ENCODE measurements around the gene WDR86. TPM values are rescaled to one million over a fixed set of nuclear protein-coding genes. Genes with fewer than 3 reads are reported as not detected.

Gene WDR86
- polyA plus RNA-seq, 1 donor = 12.0 TPM

GRCh38 chr7:151426904-151427704, 17.3 kb upstream of the WDR86 start:
- H3K4me3 ChIP-seq (ENCODE audit: low read length) = no peak overlapping the region
- H3K4me1 ChIP-seq (ENCODE audit: control insufficient read depth, insufficient read depth, low read length) = no peaks in the 10 kb centered on the region
- no CpG with 5 or more reads among the region's 23 CpGs for WGBS (ENCODE audit: insufficient coverage, low lambda C conversion rate)
- no peaks in the 10 kb centered on the region for H3K9me3 ChIP-seq (ENCODE audit: control insufficient read depth, low read depth, low read length)
- no peak for DNase-seq
- H3K27me3 ChIP-seq (ENCODE audit: control insufficient read depth, insufficient read depth, low read length) = peaks cover 7% of the 10 kb centered on the region
- no peaks in the 10 kb centered on the region for H3K36me3 ChIP-seq (ENCODE audit: control insufficient read depth, insufficient read depth, low read length)
- no peak overlapping the region for H3K27ac ChIP-seq (ENCODE audit: low read length)

GRCh38 chr7:151426441-151426903, 16.6 kb upstream of the WDR86 start:
- DNase-seq = no peak
- no peaks in the 10 kb centered on the region for H3K4me1 ChIP-seq (ENCODE audit: control insufficient read depth, insufficient read depth, low read length)
- peaks cover 7% of the 10 kb centered on the region for H3K27me3 ChIP-seq (ENCODE audit: control insufficient read depth, insufficient read depth, low read length)
- H3K27ac ChIP-seq (ENCODE audit: low read length) = no peak overlapping the region
- no peak overlapping the region for H3K4me3 ChIP-seq (ENCODE audit: low read length)
- H3K9me3 ChIP-seq (ENCODE audit: control insufficient read depth, low read depth, low read length) = no peaks in the 10 kb centered on the region
- WGBS (ENCODE audit: insufficient coverage, low lambda C conversion rate) = 60% methylated on average over 1 of the region's 14 CpGs
- H3K36me3 ChIP-seq (ENCODE audit: control insufficient read depth, insufficient read depth, low read length) = no peaks in the 10 kb centered on the region

GRCh38 chr7:151425670-151426440, 16.0 kb upstream of the WDR86 start:
- H3K27me3 ChIP-seq (ENCODE audit: control insufficient read depth, insufficient read depth, low read length) = peaks cover 7% of the 10 kb centered on the region
- H3K9me3 ChIP-seq (ENCODE audit: control insufficient read depth, low read depth, low read length) = no peaks in the 10 kb centered on the region
- no peak overlapping the region for H3K27ac ChIP-seq (ENCODE audit: low read length)
- H3K4me1 ChIP-seq (ENCODE audit: control insufficient read depth, insufficient read depth, low read length) = no peaks in the 10 kb centered on the region
- DNase-seq = no peak
- H3K36me3 ChIP-seq (ENCODE audit: control insufficient read depth, insufficient read depth, low read length) = no peaks in the 10 kb centered on the region
- 86% methylated on average over 2 of the region's 7 CpGs for WGBS (ENCODE audit: insufficient coverage, low lambda C conversion rate)
- no peak overlapping the region for H3K4me3 ChIP-seq (ENCODE audit: low read length)

- WGBS (ENCODE audit: insufficient coverage, low lambda C conversion rate) = no CpG with 5 or more reads among the region's 5 CpGs
- H3K36me3 ChIP-seq (ENCODE audit: control insufficient read depth, insufficient read depth, low read length) = no peaks in the 10 kb centered on the region
- H3K9me3 ChIP-seq (ENCODE audit: control insufficient read depth, low read depth, low read length) = no peaks in the 10 kb centered on the region
- no peaks in the 10 kb centered on the region for H3K4me1 ChIP-seq (ENCODE audit: control insufficient read depth, insufficient read depth, low read length)
- no peak overlapping the region for H3K27ac ChIP-seq (ENCODE audit: low read length)
- peaks cover 9% of the 10 kb centered on the region for H3K27me3 ChIP-seq (ENCODE audit: control insufficient read depth, insufficient read depth, low read length)
- no peak overlapping the region for H3K4me3 ChIP-seq (ENCODE audit: low read length)
- no peak for DNase-seq
Observed at GRCh38 chr7:151424799-151425198, 15.0 kb upstream of the WDR86 start.

GRCh38 chr7:151423936-151424335, 14.1 kb upstream of the WDR86 start:
- peaks cover 9% of the 10 kb centered on the region for H3K27me3 ChIP-seq (ENCODE audit: control insufficient read depth, insufficient read depth, low read length)
- H3K27ac ChIP-seq (ENCODE audit: low read length) = no peak overlapping the region
- no CpG with 5 or more reads among the region's 5 CpGs for WGBS (ENCODE audit: insufficient coverage, low lambda C conversion rate)
- H3K9me3 ChIP-seq (ENCODE audit: control insufficient read depth, low read depth, low read length) = no peaks in the 10 kb centered on the region
- DNase-seq = no peak
- no peaks in the 10 kb centered on the region for H3K4me1 ChIP-seq (ENCODE audit: control insufficient read depth, insufficient read depth, low read length)
- no peaks in the 10 kb centered on the region for H3K36me3 ChIP-seq (ENCODE audit: control insufficient read depth, insufficient read depth, low read length)
- no peak overlapping the region for H3K4me3 ChIP-seq (ENCODE audit: low read length)

GRCh38 chr7:151423226-151423625, 13.4 kb upstream of the WDR86 start:
- WGBS (ENCODE audit: insufficient coverage, low lambda C conversion rate) = no CpG with 5 or more reads among the region's 7 CpGs
- no peak overlapping the region for H3K27ac ChIP-seq (ENCODE audit: low read length)
- no peak for DNase-seq

GRCh38 chr7:151422212-151422611, 12.4 kb upstream of the WDR86 start:
- Histone ChIP-seq H3K4me3 (ENCODE audit: low read length) (no peak overlapping the region), H3K27ac (ENCODE audit: low read length) (no peak overlapping the region), H3K9me3 (ENCODE audit: control insufficient read depth, low read depth, low read length) (no peaks in the 10 kb centered on the region), H3K36me3 (ENCODE audit: control insufficient read depth, insufficient read depth, low read length) (no peaks in the 10 kb centered on the region), H3K27me3 (ENCODE audit: control insufficient read depth, insufficient read depth, low read length) (peaks cover 6% of the 10 kb centered on the region), H3K4me1 (ENCODE audit: control insufficient read depth, insufficient read depth, low read length) (no peaks in the 10 kb centered on the region)
- no CpG with 5 or more reads among the region's 5 CpGs for WGBS (ENCODE audit: insufficient coverage, low lambda C conversion rate)
- DNase-seq = no peak

More at GRCh38 chr7:151423226-151423625, 13.4 kb upstream of the WDR86 start:
- Histone ChIP-seq H3K4me3 (ENCODE audit: low read length) (no peak overlapping the region), H3K27me3 (ENCODE audit: control insufficient read depth, insufficient read depth, low read length) (peaks cover 9% of the 10 kb centered on the region), H3K4me1 (ENCODE audit: control insufficient read depth, insufficient read depth, low read length) (no peaks in the 10 kb centered on the region), H3K9me3 (ENCODE audit: control insufficient read depth, low read depth, low read length) (no peaks in the 10 kb centered on the region), H3K36me3 (ENCODE audit: control insufficient read depth, insufficient read depth, low read length) (no peaks in the 10 kb centered on the region)

GRCh38 chr7:151420144-151420543, 10.3 kb upstream of the WDR86 start:
- no peaks in the 10 kb centered on the region for H3K9me3 ChIP-seq (ENCODE audit: control insufficient read depth, low read depth, low read length)
- no CpG with 5 or more reads among the region's 5 CpGs for WGBS (ENCODE audit: insufficient coverage, low lambda C conversion rate)
- no peak for DNase-seq
- H3K27me3 ChIP-seq (ENCODE audit: control insufficient read depth, insufficient read depth, low read length) = peaks cover 12% of the 10 kb centered on the region
- H3K4me3 ChIP-seq (ENCODE audit: low read length) = no peak overlapping the region
- no peak overlapping the region for H3K27ac ChIP-seq (ENCODE audit: low read length)
- no peaks in the 10 kb centered on the region for H3K36me3 ChIP-seq (ENCODE audit: control insufficient read depth, insufficient read depth, low read length)
- no peaks in the 10 kb centered on the region for H3K4me1 ChIP-seq (ENCODE audit: control insufficient read depth, insufficient read depth, low read length)

GRCh38 chr7:151416941-151417315, 7.1 kb upstream of the WDR86 start:
- Histone ChIP-seq H3K4me3 (ENCODE audit: low read length) (no peak overlapping the region), H3K4me1 (ENCODE audit: control insufficient read depth, insufficient read depth, low read length) (no peaks in the 10 kb centered on the region), H3K9me3 (ENCODE audit: control insufficient read depth, low read depth, low read length) (no peaks in the 10 kb centered on the region), H3K27me3 (ENCODE audit: control insufficient read depth, insufficient read depth, low read length) (peaks cover 28% of the 10 kb centered on the region), H3K27ac (ENCODE audit: low read length) (no peak overlapping the region), H3K36me3 (ENCODE audit: control insufficient read depth, insufficient read depth, low read length) (no peaks in the 10 kb centered on the region)
- DNase-seq = no peak
- 80% methylated on average over 1 of the region's 11 CpGs for WGBS (ENCODE audit: insufficient coverage, low lambda C conversion rate)

- H3K27me3 ChIP-seq (ENCODE audit: control insufficient read depth, insufficient read depth, low read length) = peaks cover 34% of the 10 kb centered on the region
- no CpG with 5 or more reads among the region's 10 CpGs for WGBS (ENCODE audit: insufficient coverage, low lambda C conversion rate)
Observed at GRCh38 chr7:151416112-151416940, 6.5 kb upstream of the WDR86 start.

More at GRCh38 chr7:151416112-151416940, 6.5 kb upstream of the WDR86 start:
- no peaks in the 10 kb centered on the region for H3K36me3 ChIP-seq (ENCODE audit: control insufficient read depth, insufficient read depth, low read length)
- H3K9me3 ChIP-seq (ENCODE audit: control insufficient read depth, low read depth, low read length) = no peaks in the 10 kb centered on the region
- no peak overlapping the region for H3K4me3 ChIP-seq (ENCODE audit: low read length)
- H3K4me1 ChIP-seq (ENCODE audit: control insufficient read depth, insufficient read depth, low read length) = no peaks in the 10 kb centered on the region
- no peak for DNase-seq
- no peak overlapping the region for H3K27ac ChIP-seq (ENCODE audit: low read length)
